ENCODE results near the gene PARP2. TPM values are rescaled to one million over a fixed set of nuclear protein-coding genes. Genes with fewer than 3 reads are reported as not detected.

The PARP2 gene
- total and polyA plus RNA-seq, 4 donors = 10.9 to 17.7 (median 15.4) TPM

DNA sequence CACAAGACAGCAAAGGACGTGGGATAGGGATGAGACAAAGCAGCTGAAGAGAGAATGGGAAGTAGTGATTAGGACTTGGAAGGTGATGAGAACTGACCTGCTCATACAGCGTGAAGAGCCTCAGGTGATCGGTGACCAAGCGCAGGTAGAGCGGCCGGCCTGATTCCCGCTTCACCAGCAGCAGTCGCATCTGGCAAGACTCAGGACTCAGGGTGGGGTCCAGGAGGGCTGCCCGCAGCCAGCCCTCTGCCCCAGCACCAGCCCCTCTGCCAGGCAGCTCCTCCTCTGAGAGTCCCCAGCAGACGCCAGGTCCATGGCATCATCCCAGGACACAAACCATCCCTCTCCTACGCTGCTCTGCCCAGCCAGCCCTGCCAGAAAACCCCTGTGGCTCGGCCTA, 39.1 kb downstream of the PARP2 start:
- peaks cover 19 to 87% (median 31%) of the 10 kb centered on the region in 4 donors for H3K36me3 ChIP-seq (ENCODE audit: control insufficient read depth in 4 of 4, insufficient read depth in 4 of 4, low read length in 4 of 4)
- H3K4me3 ChIP-seq = no peak overlapping the region
- no peak overlapping the region for H3K27ac ChIP-seq (ENCODE audit: low read depth in 1 of 2, low read length in 1 of 2)
- TF ChIP-seq, protein P1, sequence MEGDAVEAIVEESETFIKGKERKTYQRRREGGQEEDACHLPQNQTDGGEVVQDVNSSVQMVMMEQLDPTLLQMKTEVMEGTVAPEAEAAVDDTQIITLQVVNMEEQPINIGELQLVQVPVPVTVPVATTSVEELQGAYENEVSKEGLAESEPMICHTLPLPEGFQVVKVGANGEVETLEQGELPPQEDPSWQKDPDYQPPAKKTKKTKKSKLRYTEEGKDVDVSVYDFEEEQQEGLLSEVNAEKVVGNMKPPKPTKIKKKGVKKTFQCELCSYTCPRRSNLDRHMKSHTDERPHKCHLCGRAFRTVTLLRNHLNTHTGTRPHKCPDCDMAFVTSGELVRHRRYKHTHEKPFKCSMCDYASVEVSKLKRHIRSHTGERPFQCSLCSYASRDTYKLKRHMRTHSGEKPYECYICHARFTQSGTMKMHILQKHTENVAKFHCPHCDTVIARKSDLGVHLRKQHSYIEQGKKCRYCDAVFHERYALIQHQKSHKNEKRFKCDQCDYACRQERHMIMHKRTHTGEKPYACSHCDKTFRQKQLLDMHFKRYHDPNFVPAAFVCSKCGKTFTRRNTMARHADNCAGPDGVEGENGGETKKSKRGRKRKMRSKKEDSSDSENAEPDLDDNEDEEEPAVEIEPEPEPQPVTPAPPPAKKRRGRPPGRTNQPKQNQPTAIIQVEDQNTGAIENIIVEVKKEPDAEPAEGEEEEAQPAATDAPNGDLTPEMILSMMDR (IDR thresholded peaks at IDR 0.05; ENCODE audit: control extremely low read depth, extremely low read depth) = no peak
- 94 to 96% methylated on average over 8 to 12 of the region's 12 CpGs for WGBS, 2 donors
- ATAC-seq (ENCODE audit: insufficient read depth, low FRiP score) (no peak), DNase-seq (no peak)
- no peaks in the 10 kb centered on the region for H3K4me1 ChIP-seq (ENCODE audit: control insufficient read depth in 5 of 5, insufficient read depth in 5 of 5, low read length in 5 of 5)
- no peaks in the 10 kb centered on the region for H3K27me3 ChIP-seq (ENCODE audit: control insufficient read depth in 3 of 3, insufficient read depth in 3 of 3, low read length in 2 of 3)
- H3K9me3 ChIP-seq (ENCODE audit: control insufficient read depth in 4 of 4, insufficient read depth in 3 of 4, low read length in 3 of 4) = no peaks in the 10 kb centered on the region
- no peak overlapping the region for H3K9ac ChIP-seq (ENCODE audit: insufficient read depth in 1 of 2, low read length in 2 of 2)

DNA sequence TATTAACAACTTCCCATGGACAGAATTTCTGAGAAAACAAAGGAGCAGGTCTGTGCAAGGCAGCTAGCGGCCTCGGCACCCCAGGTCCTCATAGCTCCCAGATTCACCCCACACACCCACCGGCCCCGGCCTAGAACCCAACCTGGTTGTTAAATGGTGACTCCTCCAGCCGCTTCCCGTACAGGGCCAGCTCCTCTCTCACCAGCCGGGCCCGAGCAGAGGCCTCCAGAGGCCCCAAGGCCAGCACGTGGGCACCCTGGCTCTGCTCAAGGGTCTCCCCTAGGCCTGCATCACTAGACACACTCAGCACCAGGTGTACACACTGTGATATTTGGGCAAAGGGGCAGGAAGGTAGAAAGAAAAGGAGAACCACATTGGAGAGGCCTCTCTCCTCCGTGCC, 39.6 kb downstream of the PARP2 start:
- no peak for ATAC-seq (ENCODE audit: insufficient read depth, low FRiP score)
- Histone ChIP-seq H3K27ac (ENCODE audit: low read depth in 1 of 2, low read length in 1 of 2) (no peak overlapping the region), H3K4me3 (no peak overlapping the region), H3K9me3 (ENCODE audit: control insufficient read depth in 4 of 4, insufficient read depth in 3 of 4, low read length in 3 of 4) (no peaks in the 10 kb centered on the region), H3K4me1 (ENCODE audit: control insufficient read depth in 5 of 5, insufficient read depth in 5 of 5, low read length in 5 of 5) (no peaks in the 10 kb centered on the region), H3K9ac (ENCODE audit: insufficient read depth in 1 of 2, low read length in 2 of 2) (no peak overlapping the region), H3K27me3 (ENCODE audit: control insufficient read depth in 3 of 3, insufficient read depth in 3 of 3, low read length in 2 of 3) (no peaks in the 10 kb centered on the region), H3K36me3 (ENCODE audit: control insufficient read depth in 4 of 4, insufficient read depth in 4 of 4, low read length in 4 of 4) (peaks cover 20 to 87% (median 33%) of the 10 kb centered on the region in 4 donors)
- TF ChIP-seq, protein P1 (IDR thresholded peaks at IDR 0.05; ENCODE audit: control extremely low read depth, extremely low read depth) = no peak
- 95 to 96% methylated on average over 10 of the region's 10 CpGs for WGBS, 2 donors
- no peak for DNase-seq

DNA sequence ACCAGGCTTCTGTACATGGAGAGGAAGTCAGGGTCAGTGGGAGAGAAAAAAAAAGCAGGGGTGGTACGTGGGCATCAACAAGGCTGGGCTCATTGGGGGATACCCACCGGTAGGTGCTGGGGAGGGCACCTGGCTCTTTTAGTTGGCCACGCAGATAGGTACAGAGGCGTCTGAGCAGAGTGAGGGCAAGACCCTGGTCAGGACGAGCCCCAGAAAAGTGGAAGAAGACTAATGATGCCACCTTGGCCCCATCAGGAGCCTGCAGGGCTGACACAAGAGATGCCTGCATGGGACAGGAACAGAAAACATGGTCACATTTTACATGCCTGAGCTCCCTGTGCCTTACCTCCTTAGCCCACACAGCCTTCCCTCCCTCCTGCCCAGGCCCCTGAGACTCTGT, 40.2 kb downstream of the PARP2 start:
- Histone ChIP-seq H3K36me3 (ENCODE audit: control insufficient read depth in 4 of 4, insufficient read depth in 4 of 4, low read length in 4 of 4) (peaks cover 20 to 83% (median 32%) of the 10 kb centered on the region in 4 donors), H3K4me3 (no peak overlapping the region), H3K27me3 (ENCODE audit: control insufficient read depth in 3 of 3, insufficient read depth in 3 of 3, low read length in 2 of 3) (no peaks in the 10 kb centered on the region), H3K9me3 (ENCODE audit: control insufficient read depth in 4 of 4, insufficient read depth in 3 of 4, low read length in 3 of 4) (no peaks in the 10 kb centered on the region), H3K4me1 (ENCODE audit: control insufficient read depth in 5 of 5, insufficient read depth in 5 of 5, low read length in 5 of 5) (no peaks in the 10 kb centered on the region), H3K9ac (ENCODE audit: insufficient read depth in 1 of 2, low read length in 2 of 2) (no peak overlapping the region), H3K27ac (ENCODE audit: low read depth in 1 of 2, low read length in 1 of 2) (no peak overlapping the region)
- WGBS, 2 donors = 93 to 96% methylated on average over 5 of the region's 5 CpGs
- ATAC-seq (ENCODE audit: insufficient read depth, low FRiP score) (no peak), DNase-seq (no peak)
- TF ChIP-seq, protein P1 (IDR thresholded peaks at IDR 0.05; ENCODE audit: control extremely low read depth, extremely low read depth) = no peak

DNA sequence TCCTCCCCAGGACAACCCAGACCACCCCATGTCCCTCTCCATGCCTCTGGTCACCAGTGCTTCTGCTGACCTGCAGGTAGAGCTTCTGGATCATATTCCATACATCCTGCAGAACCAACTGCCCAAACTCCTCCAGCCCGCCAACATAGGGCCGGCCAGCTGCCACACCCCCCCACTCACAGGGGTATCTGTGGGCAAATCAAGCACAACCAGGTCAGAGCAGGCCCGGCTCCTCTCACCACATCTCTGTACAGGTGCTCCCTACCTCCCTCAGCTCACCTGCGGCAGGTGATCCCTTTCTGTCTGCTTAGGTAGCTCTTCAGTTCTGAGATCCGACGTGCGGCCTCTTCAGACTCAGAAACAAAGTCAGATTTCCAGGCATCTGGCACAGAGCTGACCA, 40.9 kb downstream of the PARP2 start:
- no peak overlapping the region for H3K4me3 ChIP-seq
- ATAC-seq (ENCODE audit: insufficient read depth, low FRiP score) (no peak), DNase-seq (no peak)
- no peaks in the 10 kb centered on the region for H3K9me3 ChIP-seq (ENCODE audit: control insufficient read depth in 4 of 4, insufficient read depth in 3 of 4, low read length in 3 of 4)
- TF ChIP-seq, protein P1 (IDR thresholded peaks at IDR 0.05; ENCODE audit: control extremely low read depth, extremely low read depth) = no peak
- no peak overlapping the region for H3K27ac ChIP-seq (ENCODE audit: low read depth in 1 of 2, low read length in 1 of 2)
- no peak overlapping the region for H3K9ac ChIP-seq (ENCODE audit: insufficient read depth in 1 of 2, low read length in 2 of 2)
- H3K36me3 ChIP-seq (ENCODE audit: control insufficient read depth in 4 of 4, insufficient read depth in 4 of 4, low read length in 4 of 4) = peaks cover 23 to 80% (median 30%) of the 10 kb centered on the region in 4 donors
- no peaks in the 10 kb centered on the region for H3K4me1 ChIP-seq (ENCODE audit: control insufficient read depth in 5 of 5, insufficient read depth in 5 of 5, low read length in 5 of 5)
- WGBS, 2 donors = 91 to 93% methylated on average over 7 of the region's 7 CpGs
- H3K27me3 ChIP-seq (ENCODE audit: control insufficient read depth in 3 of 3, insufficient read depth in 3 of 3, low read length in 2 of 3) = no peaks in the 10 kb centered on the region

All from lung (tissue), 12 donors.